Measurements from ENCODE around the gene TANGO2. TPM values are rescaled to one million over a fixed set of nuclear protein-coding genes. Genes with fewer than 3 reads are reported as not detected.

The TANGO2 gene
- total RNA-seq, 1 experiment from 2014 or later: 14.6 TPM

DNA sequence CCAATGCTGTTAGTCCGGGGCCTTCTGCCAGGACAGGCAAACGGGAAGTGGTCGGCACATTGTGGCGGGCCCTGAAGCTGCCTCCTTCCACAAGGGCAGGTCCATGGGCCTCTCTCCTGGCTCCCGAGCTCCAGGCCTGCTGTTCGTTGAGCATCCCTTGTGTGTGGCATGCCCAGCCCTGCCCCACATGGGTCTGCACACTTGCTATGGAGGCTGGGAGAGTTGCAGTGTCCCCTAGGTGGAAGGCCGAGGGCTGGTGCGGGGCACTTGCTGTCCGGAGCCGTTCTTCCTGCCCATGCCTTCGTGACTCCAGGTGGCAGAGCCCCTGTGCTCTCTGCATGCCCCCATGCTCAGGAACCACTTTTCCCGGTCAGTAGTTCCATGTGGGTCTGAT is 33.1 kb downstream of the TANGO2 start:
- no peaks in the 10 kb centered on the region for H3K79me1 ChIP-seq (ENCODE audit: insufficient read depth, low read depth, low read length, poor library complexity, severe bottlenecking)
- Mint-ChIP-seq H3K36me3 (ENCODE audit: insufficient read depth in 1 of 3, low read depth in 3 of 3) (peaks cover 2 to 13% (median 3%) of the 10 kb centered on the region in 3 experiments; a peak in 6 of 7 replicates), H3K4me3 (no peak overlapping the region), H3K9me3 (peaks cover 2 to 3% of the 10 kb centered on the region in 2 experiments; a peak in 3 of 5 replicates), H3K4me1 (no peaks in the 10 kb centered on the region), H3K27ac (no peak overlapping the region), H3K27me3 (ENCODE audit: low read depth) (no peaks in the 10 kb centered on the region; the same call in 1 of the 2 replicates)
- no CpG with 5 or more reads among the region's 12 CpGs for WGBS (ENCODE audit: extremely low coverage, insufficient read length, low lambda C conversion rate)
- H3K4me1 ChIP-seq (ENCODE audit: insufficient read depth, low read length): no peaks in the 10 kb centered on the region
- H2BK15ac ChIP-seq (ENCODE audit: low read depth, low read length): no peak overlapping the region
- no peak overlapping the region for H4K91ac ChIP-seq (ENCODE audit: insufficient read length, low read depth, low read length)
- no peak overlapping the region for H2AFZ ChIP-seq (ENCODE audit: low read length)
- no peak overlapping the region for H3K27ac ChIP-seq (ENCODE audit: insufficient read length, low read depth, low read length)
- H3K9ac ChIP-seq (ENCODE audit: extremely low read depth, insufficient read length, low read length): no peak overlapping the region
- H3K23ac ChIP-seq (ENCODE audit: insufficient read length, low read depth, low read length): no peak overlapping the region
- H2BK120ac ChIP-seq (ENCODE audit: low read depth, low read length, poor library complexity, severe bottlenecking): no peak overlapping the region
- no peaks in the 10 kb centered on the region for H3K79me2 ChIP-seq (ENCODE audit: insufficient read depth, low read length)
- no peaks in the 10 kb centered on the region for H3K9me3 ChIP-seq (ENCODE audit: control insufficient read depth, low read depth, low read length)
- TF ChIP-seq, protein P1, sequence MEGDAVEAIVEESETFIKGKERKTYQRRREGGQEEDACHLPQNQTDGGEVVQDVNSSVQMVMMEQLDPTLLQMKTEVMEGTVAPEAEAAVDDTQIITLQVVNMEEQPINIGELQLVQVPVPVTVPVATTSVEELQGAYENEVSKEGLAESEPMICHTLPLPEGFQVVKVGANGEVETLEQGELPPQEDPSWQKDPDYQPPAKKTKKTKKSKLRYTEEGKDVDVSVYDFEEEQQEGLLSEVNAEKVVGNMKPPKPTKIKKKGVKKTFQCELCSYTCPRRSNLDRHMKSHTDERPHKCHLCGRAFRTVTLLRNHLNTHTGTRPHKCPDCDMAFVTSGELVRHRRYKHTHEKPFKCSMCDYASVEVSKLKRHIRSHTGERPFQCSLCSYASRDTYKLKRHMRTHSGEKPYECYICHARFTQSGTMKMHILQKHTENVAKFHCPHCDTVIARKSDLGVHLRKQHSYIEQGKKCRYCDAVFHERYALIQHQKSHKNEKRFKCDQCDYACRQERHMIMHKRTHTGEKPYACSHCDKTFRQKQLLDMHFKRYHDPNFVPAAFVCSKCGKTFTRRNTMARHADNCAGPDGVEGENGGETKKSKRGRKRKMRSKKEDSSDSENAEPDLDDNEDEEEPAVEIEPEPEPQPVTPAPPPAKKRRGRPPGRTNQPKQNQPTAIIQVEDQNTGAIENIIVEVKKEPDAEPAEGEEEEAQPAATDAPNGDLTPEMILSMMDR (conservative IDR thresholded peaks at IDR 0.05): no peak
- no peak overlapping the region for H2BK20ac ChIP-seq (ENCODE audit: low read depth, low read length, poor library complexity, severe bottlenecking)
- H3K4me2 ChIP-seq (ENCODE audit: insufficient read depth, insufficient read length, low read length): no peak overlapping the region
- no peak overlapping the region for H3K14ac ChIP-seq (ENCODE audit: insufficient read depth, low read length)
- H3K56ac ChIP-seq (ENCODE audit: insufficient read length, low read depth, low read length): no peak overlapping the region
- no peak overlapping the region for H2BK5ac ChIP-seq (ENCODE audit: insufficient read length, low read length)
- no peaks in the 10 kb centered on the region for H4K20me1 ChIP-seq (ENCODE audit: control insufficient read depth, insufficient read depth, insufficient read length)
- no peak overlapping the region for H3K18ac ChIP-seq (ENCODE audit: insufficient read length, low read depth, low read length)
- H3K4ac ChIP-seq (ENCODE audit: low read depth, low read length): no peak overlapping the region
- H3K27me3 ChIP-seq (ENCODE audit: insufficient read depth, low read length): no peaks in the 10 kb centered on the region
- no peak for DNase-seq
- H4K8ac ChIP-seq (replicated peaks; ENCODE audit: insufficient read length, low read depth, low read length): no peak overlapping the region
- no peaks in the 10 kb centered on the region for H3K23me2 ChIP-seq (ENCODE audit: insufficient read length, low read depth, low read length, poor library complexity, severe bottlenecking)
- H2BK12ac ChIP-seq (ENCODE audit: insufficient read length, low read depth, low read length): no peak overlapping the region
- no peak overlapping the region for H3T11ph ChIP-seq (ENCODE audit: low read length)
- H2AK5ac ChIP-seq (ENCODE audit: insufficient read length, low read length): no peak overlapping the region
- H4K5ac ChIP-seq (ENCODE audit: insufficient read length, low read depth, low read length): no peak overlapping the region
